Ishikawa (cell line): Measurements from ENCODE around the gene SLC16A8.

Source experiments
- TEAD4 ChIP-seq: IDR thresholded peaks from 2 replicates; pipeline ENCODE4 v1.6.1; 2012
- TF ChIP-seq, protein P1 (sequence below): IDR thresholded peaks from 2 replicates; pipeline ENCODE4 v1.6.1; 2012; ENCODE audit warnings: low read depth, mild to moderate bottlenecking

DNA sequence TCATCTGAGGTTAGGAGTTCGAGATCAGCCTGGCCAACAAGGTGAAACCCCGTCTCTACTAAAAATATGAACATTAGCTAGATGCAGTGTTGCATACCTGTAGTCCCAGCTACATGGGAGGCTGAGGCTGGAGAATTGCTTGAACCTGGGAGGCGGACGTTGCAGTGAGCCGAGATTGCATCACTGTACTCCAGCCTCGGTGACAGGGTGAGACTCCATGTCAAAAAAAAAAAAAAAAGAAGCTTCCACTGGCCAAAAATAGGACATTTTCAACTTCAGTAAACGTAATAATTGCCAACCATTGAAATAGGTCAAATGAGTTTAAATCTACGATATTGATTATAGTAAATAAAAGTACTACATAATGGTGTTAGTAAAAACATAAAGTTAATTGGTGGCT is 19.7 kb upstream of the SLC16A8 start:
- TF ChIP-seq, protein P1, sequence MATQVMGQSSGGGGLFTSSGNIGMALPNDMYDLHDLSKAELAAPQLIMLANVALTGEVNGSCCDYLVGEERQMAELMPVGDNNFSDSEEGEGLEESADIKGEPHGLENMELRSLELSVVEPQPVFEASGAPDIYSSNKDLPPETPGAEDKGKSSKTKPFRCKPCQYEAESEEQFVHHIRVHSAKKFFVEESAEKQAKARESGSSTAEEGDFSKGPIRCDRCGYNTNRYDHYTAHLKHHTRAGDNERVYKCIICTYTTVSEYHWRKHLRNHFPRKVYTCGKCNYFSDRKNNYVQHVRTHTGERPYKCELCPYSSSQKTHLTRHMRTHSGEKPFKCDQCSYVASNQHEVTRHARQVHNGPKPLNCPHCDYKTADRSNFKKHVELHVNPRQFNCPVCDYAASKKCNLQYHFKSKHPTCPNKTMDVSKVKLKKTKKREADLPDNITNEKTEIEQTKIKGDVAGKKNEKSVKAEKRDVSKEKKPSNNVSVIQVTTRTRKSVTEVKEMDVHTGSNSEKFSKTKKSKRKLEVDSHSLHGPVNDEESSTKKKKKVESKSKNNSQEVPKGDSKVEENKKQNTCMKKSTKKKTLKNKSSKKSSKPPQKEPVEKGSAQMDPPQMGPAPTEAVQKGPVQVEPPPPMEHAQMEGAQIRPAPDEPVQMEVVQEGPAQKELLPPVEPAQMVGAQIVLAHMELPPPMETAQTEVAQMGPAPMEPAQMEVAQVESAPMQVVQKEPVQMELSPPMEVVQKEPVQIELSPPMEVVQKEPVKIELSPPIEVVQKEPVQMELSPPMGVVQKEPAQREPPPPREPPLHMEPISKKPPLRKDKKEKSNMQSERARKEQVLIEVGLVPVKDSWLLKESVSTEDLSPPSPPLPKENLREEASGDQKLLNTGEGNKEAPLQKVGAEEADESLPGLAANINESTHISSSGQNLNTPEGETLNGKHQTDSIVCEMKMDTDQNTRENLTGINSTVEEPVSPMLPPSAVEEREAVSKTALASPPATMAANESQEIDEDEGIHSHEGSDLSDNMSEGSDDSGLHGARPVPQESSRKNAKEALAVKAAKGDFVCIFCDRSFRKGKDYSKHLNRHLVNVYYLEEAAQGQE = no peak
- TF ChIP-seq TEAD4 = no peak
